ENCODE measurements around the gene ERC2.
"Not testable (repeated sequence)": the region's sequence is repeated elsewhere in the genome, so short reads cannot be mapped to it uniquely, and the experiment has no call there.

ERC2 gene

DNA sequence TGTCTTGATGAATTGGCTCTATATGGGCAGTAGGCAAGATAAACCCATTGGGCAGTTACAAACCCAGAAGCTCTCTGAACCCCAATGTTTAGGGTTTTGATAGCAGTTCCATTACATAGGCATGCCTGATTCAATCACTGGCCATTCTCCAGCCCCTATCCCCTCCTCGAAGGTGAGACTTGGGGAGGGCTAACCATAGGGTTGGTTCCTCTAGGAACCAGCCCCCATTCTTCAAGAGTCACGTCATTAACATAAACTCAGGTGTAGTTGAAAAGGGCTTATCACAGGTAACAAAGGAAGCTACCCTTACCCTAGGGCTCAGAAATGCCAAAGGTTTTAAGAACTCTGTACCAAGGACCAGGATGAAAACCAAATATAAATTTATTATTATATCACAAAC is 353.1 kb downstream of the ERC2 start:
- no peak for DNase-seq

GRCh38 chr3:56113908-56114307 is 354.4 kb downstream of the ERC2 start:
- DNase-seq: no peak

GRCh38 chr3:56113231-56113630 is 355.0 kb downstream of the ERC2 start:
- no peak for DNase-seq

GRCh38 chr3:56111606-56112304 is 356.5 kb downstream of the ERC2 start:
- no peak for DNase-seq

- DNase-seq: no peak
Measured at GRCh38 chr3:56110886-56111285, 357.4 kb downstream of the ERC2 start.

DNA sequence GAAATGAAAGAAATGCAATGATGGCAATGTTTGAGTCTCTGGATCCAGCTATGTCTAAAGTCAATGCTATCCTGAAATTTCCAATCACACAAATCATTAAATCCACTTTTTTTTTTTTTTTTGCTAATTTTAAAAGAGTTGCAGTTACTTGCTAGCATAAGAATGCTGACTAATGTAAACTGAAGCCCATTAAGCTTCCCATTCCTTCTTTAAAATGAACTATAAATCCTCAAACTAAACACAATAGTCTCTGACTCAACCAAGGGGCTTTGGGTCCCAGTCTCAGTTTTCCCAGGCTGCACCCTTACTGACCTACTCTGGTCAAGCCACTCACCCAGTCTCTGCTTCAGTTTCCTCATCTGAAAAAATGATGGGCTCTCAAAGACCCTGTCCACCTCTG is 361.1 kb downstream of the ERC2 start:
- DNase-seq: no peak

GRCh38 chr3:56102032-56102431 is 366.2 kb downstream of the ERC2 start:
- DNase-seq: no peak

DNA sequence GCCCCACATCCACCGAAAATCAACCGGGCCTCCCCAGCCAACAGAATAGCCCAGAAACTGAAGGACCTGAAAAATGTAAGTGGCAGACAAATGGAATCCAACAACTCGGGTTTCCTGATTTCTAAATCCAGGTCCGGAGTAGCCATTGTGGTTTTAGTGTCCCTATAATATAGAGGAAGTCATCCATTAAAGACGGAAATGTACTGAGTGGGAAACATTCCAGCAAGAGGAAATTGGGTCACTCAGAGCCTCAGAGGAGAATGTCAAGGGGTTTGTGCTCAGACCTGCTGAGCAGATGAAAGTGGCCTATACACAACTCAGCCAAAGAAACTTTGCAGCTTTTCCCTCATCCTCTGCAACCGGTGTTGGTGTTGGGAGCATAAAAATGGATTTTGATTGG is 366.7 kb downstream of the ERC2 start:
- no peak for DNase-seq

- no peak for DNase-seq
Measured at GRCh38 chr3:56096999-56097398, 371.3 kb downstream of the ERC2 start.

DNA sequence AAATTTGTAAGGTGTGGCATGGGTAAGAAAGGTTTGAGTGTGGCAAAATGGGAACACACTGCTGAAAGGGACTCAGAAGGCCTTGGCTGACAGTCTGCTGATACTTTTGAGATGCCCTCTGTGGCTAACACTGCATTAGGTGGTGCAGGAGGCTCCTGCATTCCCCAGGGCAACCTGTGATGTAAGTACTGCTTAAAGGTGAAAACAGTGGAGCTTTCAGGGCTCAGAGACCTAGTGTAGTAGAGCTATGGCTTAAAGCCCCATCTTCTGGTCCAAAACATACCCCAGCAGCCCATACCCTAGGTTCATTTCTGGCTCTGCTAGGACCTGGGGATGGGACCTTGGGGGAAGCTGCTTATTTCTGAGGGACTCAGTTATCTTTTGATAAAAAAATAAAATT is 374.1 kb downstream of the ERC2 start:
- DNase-seq: no peak

- DNase-seq: no peak
Measured at GRCh38 chr3:56089739-56090138, 378.5 kb downstream of the ERC2 start.

DNA sequence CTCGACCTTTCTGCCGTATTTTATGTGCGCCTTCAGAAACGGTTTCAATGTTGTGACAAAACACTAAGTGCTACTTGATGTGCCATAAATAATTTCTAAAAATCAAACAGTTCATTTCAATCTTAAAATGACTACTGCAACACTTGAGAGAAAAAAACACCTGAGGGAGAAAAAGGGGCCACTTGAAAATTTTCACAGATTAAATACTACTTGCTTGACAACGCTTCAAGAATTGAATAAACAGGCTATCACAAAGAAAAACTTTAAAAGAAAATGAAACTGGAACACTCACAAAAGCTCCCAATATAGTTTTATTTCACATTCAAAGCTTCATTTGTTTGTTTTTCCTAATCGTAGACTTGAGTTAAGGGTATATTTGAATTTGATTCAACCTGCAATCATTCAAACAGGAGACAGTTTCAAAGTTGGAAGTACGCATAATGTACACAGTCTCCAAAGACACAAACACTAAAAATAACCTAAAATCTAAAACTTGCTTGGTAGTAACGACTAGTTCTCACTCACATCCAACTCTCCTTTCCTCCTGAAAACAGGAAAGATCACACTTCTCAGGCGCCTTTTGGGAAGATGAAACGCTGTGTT is 380.7 kb downstream of the ERC2 start:
- no peak for DNase-seq

GRCh38 chr3:56086355-56086754 is 381.9 kb downstream of the ERC2 start:
- no peak for DNase-seq

DNA sequence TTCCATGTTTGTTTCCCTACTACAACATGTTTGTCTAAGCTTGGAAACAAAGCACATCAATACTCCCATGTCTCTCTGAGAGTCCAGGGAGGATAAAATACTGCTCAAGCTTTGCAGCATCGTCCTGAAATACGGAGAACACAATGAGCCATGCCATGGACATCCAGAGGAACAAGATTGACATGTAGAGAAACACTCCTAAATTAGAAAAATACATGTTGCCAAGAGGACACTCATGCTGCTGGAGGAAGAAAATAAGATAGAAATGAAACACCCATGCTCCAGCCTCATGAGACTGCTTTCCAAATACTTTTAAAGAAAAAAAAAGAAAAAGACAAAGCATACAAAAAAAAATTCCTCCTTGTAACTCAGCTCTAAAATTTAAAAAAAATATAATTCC is 387.0 kb downstream of the ERC2 start:
- DNase-seq: no peak

DNA sequence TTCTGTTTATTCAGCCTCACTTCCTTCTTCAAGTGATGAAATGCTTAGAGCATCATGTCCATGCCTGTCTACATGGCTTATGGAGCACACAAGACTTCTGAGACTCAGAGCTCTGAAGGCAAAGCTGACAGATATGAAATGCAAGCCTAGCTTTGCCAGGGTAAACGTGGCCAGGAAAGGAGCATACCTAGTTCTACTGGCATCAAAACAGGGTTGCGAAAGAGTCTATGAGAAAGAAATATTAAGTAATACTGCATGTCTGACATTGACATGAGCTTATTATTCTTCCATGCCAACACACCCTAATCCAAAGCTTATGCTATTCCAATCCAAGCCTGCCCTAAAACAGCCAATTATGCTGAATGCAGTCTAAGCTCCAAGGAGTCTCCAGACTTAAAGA is 391.5 kb downstream of the ERC2 start:
- no peak for DNase-seq

GRCh38 chr3:56075089-56075488 is 393.2 kb downstream of the ERC2 start:
- no peak for DNase-seq

DNA sequence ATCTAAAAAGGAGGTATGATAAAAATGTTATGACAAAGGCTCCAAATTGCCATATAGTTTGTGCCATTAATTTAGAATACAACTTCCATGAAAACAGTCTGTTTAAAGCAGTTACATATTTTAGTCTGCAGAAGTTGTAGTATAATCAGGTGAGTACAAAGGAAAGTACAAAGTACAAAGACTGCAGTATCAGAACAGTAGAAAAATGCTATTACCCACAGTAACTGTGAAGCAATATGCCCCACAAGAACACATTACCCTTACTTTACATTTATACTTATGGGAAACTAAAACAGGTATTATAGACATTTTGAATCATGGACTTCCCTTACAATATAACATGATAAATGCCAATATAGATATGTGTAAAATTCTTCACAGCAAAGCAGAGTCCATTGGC is 398.5 kb downstream of the ERC2 start:
- DNase-seq: no peak

GRCh38 chr3:56066405-56066804 is 401.9 kb downstream of the ERC2 start:
- DNase-seq: not testable (repeated sequence)

DNA sequence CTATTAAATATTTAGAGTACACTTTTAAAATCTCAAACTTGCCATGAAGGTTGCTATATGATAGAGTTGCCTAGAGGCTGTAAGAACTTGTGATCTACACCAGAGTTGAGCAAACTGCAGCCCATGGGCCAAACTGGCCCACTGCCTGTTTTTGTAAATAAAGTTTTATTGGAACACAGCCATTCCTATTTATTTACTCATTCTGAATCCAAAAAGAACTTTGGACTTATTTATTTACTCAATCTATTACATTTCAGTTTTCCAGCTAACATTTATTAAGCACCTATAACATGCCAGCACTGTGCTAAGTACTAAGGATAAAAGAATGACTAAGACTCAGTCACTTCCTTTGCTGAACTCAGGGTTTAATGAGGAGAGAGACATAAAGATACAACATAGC is 403.6 kb downstream of the ERC2 start:
- no peak for DNase-seq

GRCh38 chr3:56061279-56061626 is 407.0 kb downstream of the ERC2 start:
- no peak for DNase-seq

DNA sequence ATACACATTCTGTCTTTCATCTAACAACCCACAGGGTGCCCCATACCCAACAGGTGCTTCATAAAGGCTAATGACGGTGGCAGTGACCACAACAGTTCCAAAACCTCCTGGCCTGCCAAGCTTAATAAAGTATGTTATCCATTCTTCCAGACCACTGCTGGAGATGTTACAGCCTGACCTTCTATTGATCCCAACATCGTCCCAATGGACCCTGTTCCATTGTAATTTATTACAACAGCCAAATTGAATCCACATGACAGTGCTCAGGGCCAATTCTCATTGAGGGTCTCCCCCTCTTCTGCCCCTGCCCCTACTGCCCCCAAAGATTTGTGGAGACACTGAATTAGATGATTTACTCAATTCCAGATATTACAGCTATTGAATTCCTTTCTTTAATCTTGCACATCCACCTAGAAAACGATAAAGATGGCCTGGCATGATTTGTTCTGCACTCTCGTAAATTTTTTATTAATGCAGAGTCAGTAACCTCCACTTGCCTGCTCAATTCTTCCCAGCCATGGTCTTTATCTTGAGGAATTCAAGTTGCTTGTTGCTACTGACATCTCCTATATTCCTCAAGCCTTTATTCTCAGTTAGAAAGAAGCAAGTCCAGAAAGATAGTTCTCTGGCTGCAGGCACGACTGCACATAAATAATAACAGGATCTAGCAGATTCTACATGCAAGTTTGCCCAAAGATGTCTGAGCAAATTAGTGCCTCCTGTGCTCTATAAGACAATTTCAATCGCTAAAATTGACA is 407.6 kb downstream of the ERC2 start:
- DNase-seq: no peak

DNA sequence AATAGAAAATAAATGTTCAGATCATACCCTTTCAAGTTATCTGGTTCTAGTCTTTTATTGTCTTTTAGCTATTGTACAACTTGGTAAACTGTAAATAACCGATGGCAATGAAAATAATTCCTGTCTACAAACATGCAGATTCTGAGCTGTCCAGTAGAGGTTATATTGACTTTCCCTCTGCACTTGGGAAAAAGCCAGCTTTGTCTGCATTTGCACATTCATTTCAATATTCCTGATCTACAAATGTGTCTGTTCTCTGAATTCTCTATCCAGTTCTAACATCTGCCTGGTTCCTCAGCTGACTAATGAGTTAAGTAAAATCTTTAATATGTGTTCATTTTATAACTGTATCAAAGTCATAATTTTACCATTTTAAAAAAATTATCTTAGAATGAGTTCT is 408.5 kb downstream of the ERC2 start:
- no peak for DNase-seq

- DNase-seq: no peak
Measured at GRCh38 chr3:56055951-56056350, 412.3 kb downstream of the ERC2 start.

GRCh38 chr3:56055546-56055945 is 412.7 kb downstream of the ERC2 start:
- no peak for DNase-seq

DNA sequence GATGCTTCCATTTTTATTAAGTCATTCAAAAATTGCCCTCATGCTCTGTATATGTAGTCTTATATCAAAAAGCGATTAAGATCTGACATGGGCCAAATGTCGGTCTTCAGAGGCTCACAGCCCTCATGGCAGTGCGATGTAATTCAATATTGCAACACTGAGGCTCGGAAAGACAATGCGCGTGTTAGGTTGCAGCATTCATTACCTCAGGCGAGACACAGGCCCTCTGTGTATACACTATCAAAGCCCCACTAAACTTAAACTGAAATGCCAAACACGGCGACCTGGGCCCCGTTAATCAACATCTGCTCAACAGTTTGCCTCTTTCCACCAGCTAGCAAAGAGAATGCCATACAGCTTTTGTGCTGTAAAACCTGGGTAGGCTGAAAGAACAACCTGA is 413.4 kb downstream of the ERC2 start:
- no peak for DNase-seq
